ENCODE data around the gene HOMER2.
"Not testable (repeated sequence)": the region's sequence is repeated elsewhere in the genome, so short reads cannot be mapped to it uniquely, and the experiment has no call there.

DNA sequence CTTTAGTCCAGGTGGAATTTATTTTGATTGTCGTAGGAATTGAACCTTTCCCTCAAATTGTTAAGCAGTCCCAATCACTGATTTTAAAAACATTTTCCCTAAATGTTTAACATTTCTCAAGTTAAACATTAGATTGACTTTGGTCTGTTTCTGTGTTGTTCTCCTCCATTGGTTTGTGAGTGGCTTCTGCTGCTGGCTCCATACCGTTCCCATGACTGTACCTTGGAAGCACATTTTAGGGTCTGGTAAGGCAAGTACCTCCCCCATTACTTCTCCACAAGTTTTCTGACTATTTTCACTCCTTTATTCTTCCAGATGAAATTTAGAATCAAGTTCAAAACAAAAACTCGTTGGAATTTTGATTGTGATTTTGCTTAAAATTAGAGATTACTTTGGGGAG lies 131.1 kb downstream of the HOMER2 start:
- not testable (repeated sequence) for TF ChIP-seq ESRRG (CRISPR knock-in tag; IDR thresholded peaks at IDR 0.05); ZNF70 (CRISPR knock-in tag; IDR thresholded peaks at IDR 0.05); OSR1 (CRISPR knock-in tag; IDR thresholded peaks at IDR 0.05); PPARA (CRISPR knock-in tag; IDR thresholded peaks at IDR 0.05; ENCODE audit: borderline replicate concordance); ZFP3 (CRISPR knock-in tag; IDR thresholded peaks at IDR 0.05); GLIS3 (CRISPR knock-in tag; IDR thresholded peaks at IDR 0.05); BACH2 (CRISPR knock-in tag; IDR thresholded peaks at IDR 0.05; ENCODE audit: borderline replicate concordance); RARB (CRISPR knock-in tag; IDR thresholded peaks at IDR 0.05); TOX (CRISPR knock-in tag; IDR thresholded peaks at IDR 0.05; ENCODE audit: borderline replicate concordance); CSDC2 (CRISPR knock-in tag; IDR thresholded peaks at IDR 0.05); ARNTL (CRISPR knock-in tag; IDR thresholded peaks at IDR 0.05; ENCODE audit: borderline replicate concordance, low read depth); ZNF565 (CRISPR knock-in tag; conservative IDR thresholded peaks at IDR 0.05; ENCODE audit: low read depth)
- TF ChIP-seq, protein P1, sequence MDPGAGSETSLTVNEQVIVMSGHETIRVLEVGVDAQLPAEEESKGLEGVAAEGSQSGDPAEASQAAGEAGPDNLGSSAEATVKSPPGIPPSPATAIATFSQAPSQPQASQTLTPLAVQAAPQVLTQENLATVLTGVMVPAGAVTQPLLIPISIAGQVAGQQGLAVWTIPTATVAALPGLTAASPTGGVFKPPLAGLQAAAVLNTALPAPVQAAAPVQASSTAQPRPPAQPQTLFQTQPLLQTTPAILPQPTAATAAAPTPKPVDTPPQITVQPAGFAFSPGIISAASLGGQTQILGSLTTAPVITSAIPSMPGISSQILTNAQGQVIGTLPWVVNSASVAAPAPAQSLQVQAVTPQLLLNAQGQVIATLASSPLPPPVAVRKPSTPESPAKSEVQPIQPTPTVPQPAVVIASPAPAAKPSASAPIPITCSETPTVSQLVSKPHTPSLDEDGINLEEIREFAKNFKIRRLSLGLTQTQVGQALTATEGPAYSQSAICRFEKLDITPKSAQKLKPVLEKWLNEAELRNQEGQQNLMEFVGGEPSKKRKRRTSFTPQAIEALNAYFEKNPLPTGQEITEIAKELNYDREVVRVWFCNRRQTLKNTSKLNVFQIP (CRISPR knock-in tag; IDR thresholded peaks at IDR 0.05; ENCODE audit: borderline replicate concordance, low read depth): not testable (repeated sequence)

Measured in SK-N-SH treated with all-trans-retinoic acid at 6 μM for 48 hours (cell line).